Measurements from ENCODE around the gene DDX54. TPM values are rescaled to one million over a fixed set of nuclear protein-coding genes. Genes with fewer than 3 reads are reported as not detected.

Gene DDX54
- total and polyA plus RNA-seq, 2 of the 8 experiments (the other 6 are each of a cell fraction or from before 2014, with no cell fraction given), result 64.9 to 113 TPM

DNA sequence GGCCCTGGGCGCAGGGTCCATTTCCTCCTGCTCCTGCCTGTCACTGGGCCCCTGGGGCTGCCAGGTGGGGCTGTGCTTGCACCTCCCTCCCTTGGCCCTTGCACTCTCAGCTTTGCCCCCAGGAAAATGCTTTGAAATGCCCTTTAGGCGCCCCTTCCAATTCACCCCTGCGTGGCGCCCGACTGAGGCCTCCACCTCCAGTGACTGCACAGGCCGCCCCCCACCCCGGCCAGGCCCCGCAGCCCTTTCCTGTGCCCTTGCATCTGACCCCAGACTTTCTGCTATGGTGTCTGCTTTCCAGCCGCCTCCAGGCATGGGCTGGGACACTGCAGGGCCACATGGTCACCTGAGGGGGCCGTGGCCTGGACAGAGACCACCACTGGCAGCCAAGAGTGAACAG, 17.4 kb downstream of the DDX54 start:
- no peaks in the 10 kb centered on the region for H3K23me2 ChIP-seq (ENCODE audit: low read depth, low read length)
- TF ChIP-seq, protein P1, sequence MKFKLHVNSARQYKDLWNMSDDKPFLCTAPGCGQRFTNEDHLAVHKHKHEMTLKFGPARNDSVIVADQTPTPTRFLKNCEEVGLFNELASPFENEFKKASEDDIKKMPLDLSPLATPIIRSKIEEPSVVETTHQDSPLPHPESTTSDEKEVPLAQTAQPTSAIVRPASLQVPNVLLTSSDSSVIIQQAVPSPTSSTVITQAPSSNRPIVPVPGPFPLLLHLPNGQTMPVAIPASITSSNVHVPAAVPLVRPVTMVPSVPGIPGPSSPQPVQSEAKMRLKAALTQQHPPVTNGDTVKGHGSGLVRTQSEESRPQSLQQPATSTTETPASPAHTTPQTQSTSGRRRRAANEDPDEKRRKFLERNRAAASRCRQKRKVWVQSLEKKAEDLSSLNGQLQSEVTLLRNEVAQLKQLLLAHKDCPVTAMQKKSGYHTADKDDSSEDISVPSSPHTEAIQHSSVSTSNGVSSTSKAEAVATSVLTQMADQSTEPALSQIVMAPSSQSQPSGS (IDR thresholded peaks at IDR 0.05; ENCODE audit: low read length), result no peak
- TF ChIP-seq KDM1A (IDR thresholded peaks at IDR 0.05; ENCODE audit: borderline replicate concordance, low read length), result no peak
- no peak for TF ChIP-seq SUZ12 (IDR thresholded peaks at IDR 0.05; ENCODE audit: low read length)

More for the DNA sequence above, 17.4 kb downstream of the DDX54 start:
- no peak overlapping the region for H4K8ac ChIP-seq (ENCODE audit: extremely low read depth, insufficient read depth, low read length)
- 85% methylated on average over 10 of the region's 10 CpGs; no CpG with 5 or more reads in 1 of the 2 experiments for WGBS, 2 experiments (ENCODE audit: extremely low coverage in 1 of 2, insufficient coverage in 1 of 2, insufficient read length in 1 of 2, insufficient replicate concordance in 2 of 2, low coverage in 1 of 2, low lambda C conversion rate in 2 of 2, missing lambda C conversion rate in 1 of 2)
- no peaks in the 10 kb centered on the region for H3K79me1 ChIP-seq (ENCODE audit: low read depth, low read length)
- no peak overlapping the region for H3K18ac ChIP-seq (ENCODE audit: extremely low read depth, low read length)
- no peak overlapping the region for H3K23ac ChIP-seq (ENCODE audit: insufficient read length)
- no peak overlapping the region for H4K91ac ChIP-seq (replicated peaks; ENCODE audit: insufficient read length, low read length)
- no peaks in the 10 kb centered on the region for H3K9me3 ChIP-seq (ENCODE audit: insufficient read depth in 2 of 2, low read depth in 1 of 2, low read length in 1 of 2)
- no peak overlapping the region for H4K5ac ChIP-seq (ENCODE audit: insufficient read length, low read depth, low read length)
- peaks cover 27 to 57% (median 53%) of the 10 kb centered on the region in 4 experiments for H3K36me3 ChIP-seq (ENCODE audit: control insufficient read depth in 2 of 4, insufficient read depth in 4 of 4, low read length in 3 of 4)
- no peak overlapping the region for H3K4me2 ChIP-seq (ENCODE audit: insufficient read depth in 1 of 2, low read depth in 2 of 2, low read length in 2 of 2)
- H4K20me1 ChIP-seq (replicated peaks in 1 of 2; ENCODE audit: control insufficient read depth in 1 of 2, insufficient read depth in 2 of 2, low read length in 2 of 2), result peaks cover 7 to 15% of the 10 kb centered on the region in 2 experiments
- no peak overlapping the region for H3K9ac ChIP-seq (replicated peaks in 1 of 4; ENCODE audit: extremely low read depth in 1 of 4, low read depth in 3 of 4, low read length in 3 of 4)
- peaks cover 0 to 3% (median 0%) of the 10 kb centered on the region in 4 experiments; a peak in 1 of 7 replicates for H3K4me1 ChIP-seq (replicated peaks in 1 of 4; ENCODE audit: control insufficient read depth in 3 of 4, insufficient read depth in 4 of 4, low read length in 3 of 4)
- H3K4me3 ChIP-seq (ENCODE audit: extremely low read depth in 1 of 4, insufficient read depth in 2 of 4, low read depth in 3 of 4, low read length in 4 of 4), result no peak overlapping the region
- POLR2A ChIA-PET (ENCODE audit: partially characterized antibody), result interaction anchor here (1.1 to 1.5 kb wide), 2 partner anchors 9 to 65 kb away, joined by 3 read pairs; no protein-coding TSS in a partner anchor
- FAIRE-seq, result no peak
- no peak overlapping the region for H2BK12ac ChIP-seq (ENCODE audit: low read depth, low read length)
- no peak overlapping the region for H2BK20ac ChIP-seq (ENCODE audit: low read length)
- H3K27me3 ChIP-seq (replicated peaks in 1 of 4; ENCODE audit: control insufficient read depth in 3 of 4, extremely low read depth in 1 of 4, insufficient read depth in 3 of 4, low read length in 3 of 4), result no peaks in the 10 kb centered on the region
- CTCF ChIA-PET (ENCODE audit: partially characterized antibody), result interaction anchor here (0.5 to 2.8 kb wide), 6 partner anchors 14 to 119 kb away, joined by 3 to 9 read pairs (median 4); no protein-coding TSS in a partner anchor
- H3K79me2 ChIP-seq (ENCODE audit: control insufficient read depth in 1 of 2, insufficient read depth in 2 of 2, low read length in 2 of 2), result no peaks in the 10 kb centered on the region
- DNase-seq (ENCODE audit: low read depth in 1 of 2, low spot score in 2 of 2), result no peak
- no peak overlapping the region for H3K14ac ChIP-seq (ENCODE audit: insufficient read length)
- no peak overlapping the region for H2BK15ac ChIP-seq (ENCODE audit: low read length)
- H2BK120ac ChIP-seq (replicated peaks; ENCODE audit: low read depth, low read length), result no peak overlapping the region
- no peak overlapping the region for H3K27ac ChIP-seq (ENCODE audit: low read depth, low read length)
- H3K56ac ChIP-seq (replicated peaks; ENCODE audit: insufficient read length, low read depth, low read length), result no peak overlapping the region
- no peak overlapping the region for H3K4ac ChIP-seq (replicated peaks; ENCODE audit: insufficient read length, low read depth, low read length)
- no peak overlapping the region for H2BK5ac ChIP-seq (ENCODE audit: low read depth, low read length)
- no peak overlapping the region for H2AFZ ChIP-seq (ENCODE audit: low read length)
- H2AK5ac ChIP-seq (ENCODE audit: low read depth, low read length), result no peak overlapping the region
